ENCODE data around the gene GRB7.

GRB7 gene

GRCh38 chr17:39787743-39788484 is 50.2 kb downstream of the GRB7 start:
- H3K9me3 Mint-ChIP-seq: no peaks in the 10 kb centered on the region
- H3K4me3 Mint-ChIP-seq: no peak overlapping the region
- H3K27me3 Mint-ChIP-seq: no peaks in the 10 kb centered on the region
- peaks cover 82% of the 10 kb centered on the region for H3K36me3 Mint-ChIP-seq (ENCODE audit: insufficient read depth)
- peaks cover 26 to 50% of the 10 kb centered on the region in 2 donors for H3K4me1 Mint-ChIP-seq (ENCODE audit: low read depth in 2 of 2)
- H3K27ac Mint-ChIP-seq: peak overlapping the region in 1 of 2 donors; percentile 87
- ATAC-seq (replicated peaks) (no peak), DNase-seq (no peak)

- peak overlapping the region; percentile 85 to 88 for H3K27ac Mint-ChIP-seq
- peaks cover 38 to 55% of the 10 kb centered on the region in 2 donors for H3K4me1 Mint-ChIP-seq (ENCODE audit: low read depth in 2 of 2)
- ATAC-seq (replicated peaks) (peak; percentile 52), DNase-seq (no peak)
- peaks cover 57% of the 10 kb centered on the region for H3K36me3 Mint-ChIP-seq (ENCODE audit: insufficient read depth)
- no peaks in the 10 kb centered on the region for H3K27me3 Mint-ChIP-seq
- H3K4me3 Mint-ChIP-seq: peak overlapping the region; percentile 33 to 56
- no peaks in the 10 kb centered on the region for H3K9me3 Mint-ChIP-seq
Measured at GRCh38 chr17:39791111-39791992, 53.6 kb downstream of the GRB7 start.

- H3K4me3 Mint-ChIP-seq: peak overlapping the region; percentile 59 to 71
- ATAC-seq (replicated peaks) (peak; percentile 23), DNase-seq (no peak)
- no peaks in the 10 kb centered on the region for H3K9me3 Mint-ChIP-seq
- peak overlapping the region; percentile 75 to 88 for H3K27ac Mint-ChIP-seq
- H3K4me1 Mint-ChIP-seq (ENCODE audit: low read depth in 2 of 2): peaks cover 43 to 55% of the 10 kb centered on the region in 2 donors
- peaks cover 50% of the 10 kb centered on the region for H3K36me3 Mint-ChIP-seq (ENCODE audit: insufficient read depth)
- no peaks in the 10 kb centered on the region for H3K27me3 Mint-ChIP-seq
Measured at GRCh38 chr17:39792526-39793221, 54.9 kb downstream of the GRB7 start.

GRCh38 chr17:39793301-39793872 is 55.6 kb downstream of the GRB7 start:
- ATAC-seq (replicated peaks) (no peak), DNase-seq (no peak)
- Mint-ChIP-seq H3K36me3 (ENCODE audit: insufficient read depth) (peaks cover 42% of the 10 kb centered on the region), H3K27ac (peak overlapping the region; percentile 75 to 88), H3K9me3 (no peaks in the 10 kb centered on the region), H3K4me3 (peak overlapping the region; percentile 59 to 71), H3K4me1 (ENCODE audit: low read depth in 2 of 2) (peaks cover 42 to 56% of the 10 kb centered on the region in 2 donors), H3K27me3 (no peaks in the 10 kb centered on the region)

GRCh38 chr17:39794249-39794970 is 56.7 kb downstream of the GRB7 start:
- H3K4me3 Mint-ChIP-seq: peak overlapping the region; percentile 41 to 71
- no peaks in the 10 kb centered on the region for H3K9me3 Mint-ChIP-seq
- peaks cover 32% of the 10 kb centered on the region for H3K36me3 Mint-ChIP-seq (ENCODE audit: insufficient read depth)
- H3K27me3 Mint-ChIP-seq: no peaks in the 10 kb centered on the region
- peak; percentile 89 for ATAC-seq (replicated peaks)
- DNase-seq: peak; percentile 18 to 35 (median 28)
- H3K4me1 Mint-ChIP-seq (ENCODE audit: low read depth in 2 of 2): peaks cover 44 to 64% of the 10 kb centered on the region in 2 donors
- peak overlapping the region; percentile 75 to 88 for H3K27ac Mint-ChIP-seq
